DND-41 (cell line): ENCODE measurements around the gene FAM227A.

Source experiments
- ATAC-seq: fragments of 200-7000 bp; cut with Tn5 transposase; 3 replicates; pipeline ENCODE4 v1.9.1; 2021; ENCODE audit warnings: low read depth; ENCODE audit not compliant: insufficient read depth
- DNase-seq: peaks from one replicate; pipeline ENCODE4 v3.0.0-alpha.2; 2020
- H2AFZ ChIP-seq: 2 replicates; pipeline ENCODE4 v1.6.0; 2012; ENCODE audit warnings: low read depth, low read length
- H3K27ac ChIP-seq: 2 replicates; pipeline ENCODE4 v1.5.1; 2012; ENCODE audit warnings: low read length, inconsistent platforms
- H3K27me3 ChIP-seq: fragments of 200-600 bp; sonication (generic); 2 replicates; pipeline ENCODE4 v1.6.0; 2012; ENCODE audit warnings: low read length, mild to moderate bottlenecking, inconsistent platforms; ENCODE audit not compliant: insufficient read depth, poor library complexity
- H3K36me3 ChIP-seq: 2 replicates; pipeline ENCODE4 v1.5.1; 2012; ENCODE audit warnings: low read length, inconsistent platforms; ENCODE audit not compliant: insufficient read depth
- H3K4me1 ChIP-seq: 2 replicates; pipeline ENCODE4 v1.5.1; 2012; ENCODE audit warnings: mild to moderate bottlenecking, low read length; ENCODE audit not compliant: insufficient read depth
- H3K4me2 ChIP-seq: 2 replicates; pipeline ENCODE4 v1.6.0; 2012; ENCODE audit warnings: mild to moderate bottlenecking, moderate library complexity, low read length, inconsistent platforms; ENCODE audit not compliant: insufficient read depth
- H3K4me3 ChIP-seq, 2 experiments: fragments of 200-600 bp in 1 of 2; shearing (Covaris generic) in 1 of 2; 2 replicates each; pipeline ENCODE4 v1.5.1; 2012 to 2016; ENCODE audit warnings: inconsistent platforms in 2 of 2, low read length in 2 of 2, mild to moderate bottlenecking in 2 of 2, low read depth in 1 of 2, moderate library complexity in 1 of 2
- H3K79me2 ChIP-seq: 2 replicates; pipeline ENCODE4 v1.6.0; 2012; ENCODE audit warnings: low read length, inconsistent platforms; ENCODE audit not compliant: insufficient read depth
- H3K9ac ChIP-seq: 2 replicates; pipeline ENCODE4 v1.6.0; 2012; ENCODE audit warnings: low read depth, mild to moderate bottlenecking, inconsistent platforms, low read length, moderate library complexity
- H3K9me3 ChIP-seq: 2 replicates; pipeline ENCODE4 v1.5.1; 2012; ENCODE audit warnings: low read length, moderate library complexity, mild to moderate bottlenecking, inconsistent platforms; ENCODE audit not compliant: insufficient read depth, severe bottlenecking
- H4K20me1 ChIP-seq: 2 replicates; pipeline ENCODE4 v1.6.0; 2012; ENCODE audit warnings: low read length; ENCODE audit not compliant: insufficient read depth
- CTCF ChIP-seq: IDR thresholded peaks from 2 replicates; pipeline ENCODE4 v1.5.1; 2012; ENCODE audit warnings: borderline replicate concordance, low read length, moderate library complexity, mild to moderate bottlenecking; ENCODE audit not compliant: poor library complexity, severe bottlenecking; ENCODE audit errors: extremely low read depth
- EZH2 ChIP-seq: IDR thresholded peaks from 3 replicates; pipeline ENCODE4 v1.6.1; 2012; ENCODE audit warnings: borderline replicate concordance, low read depth, mild to moderate bottlenecking, moderate library complexity, low read length, inconsistent platforms; ENCODE audit not compliant: severe bottlenecking

The FAM227A gene

GRCh38 chr22:38608992-38609750, 47.0 kb downstream of the FAM227A start:
- ATAC-seq, result no peak
- no peak for DNase-seq
- Histone ChIP-seq H3K4me3 (no peak overlapping the region), H3K36me3 (no peaks in the 10 kb centered on the region), H3K79me2 (no peaks in the 10 kb centered on the region), H4K20me1 (no peaks in the 10 kb centered on the region), H3K27me3 (no peaks in the 10 kb centered on the region), H3K9ac (no peak overlapping the region), H3K27ac (no peak overlapping the region), H3K9me3 (no peaks in the 10 kb centered on the region), H3K4me2 (no peak overlapping the region), H2AFZ (no peak overlapping the region), H3K4me1 (no peaks in the 10 kb centered on the region)
- no peak for TF ChIP-seq EZH2
- TF ChIP-seq CTCF, result no peak

GRCh38 chr22:38607680-38608079, 48.5 kb downstream of the FAM227A start:
- Histone ChIP-seq H3K9me3 (no peaks in the 10 kb centered on the region), H2AFZ (no peak overlapping the region), H4K20me1 (no peaks in the 10 kb centered on the region), H3K36me3 (no peaks in the 10 kb centered on the region), H3K4me2 (no peak overlapping the region), H3K27me3 (no peaks in the 10 kb centered on the region), H3K27ac (no peak overlapping the region), H3K9ac (no peak overlapping the region), H3K4me3 (no peak overlapping the region), H3K79me2 (no peaks in the 10 kb centered on the region), H3K4me1 (no peaks in the 10 kb centered on the region)
- DNase-seq, result no peak
- no peak for ATAC-seq
- TF ChIP-seq CTCF, result no peak
- no peak for TF ChIP-seq EZH2

- H3K36me3 ChIP-seq, result no peaks in the 10 kb centered on the region
Measured at GRCh38 chr22:38602166-38602565, 54.0 kb downstream of the FAM227A start.

More at GRCh38 chr22:38602166-38602565, 54.0 kb downstream of the FAM227A start:
- TF ChIP-seq CTCF, result no peak
- Histone ChIP-seq H3K4me3 (no peak overlapping the region), H3K9me3 (no peaks in the 10 kb centered on the region), H3K79me2 (no peaks in the 10 kb centered on the region), H2AFZ (no peak overlapping the region), H3K4me1 (no peaks in the 10 kb centered on the region), H3K27me3 (no peaks in the 10 kb centered on the region), H3K9ac (no peak overlapping the region), H3K4me2 (no peak overlapping the region), H3K27ac (no peak overlapping the region), H4K20me1 (no peaks in the 10 kb centered on the region)
- no peak for ATAC-seq
- no peak for DNase-seq
